Epithelial cell of proximal tubule (primary cell): ENCODE results near the gene TFPI. TPM values are rescaled to one million over a fixed set of nuclear protein-coding genes. Genes with fewer than 3 reads are reported as not detected.

Source experiments
- DNase-seq: peaks from one replicate; pipeline ENCODE4 v3.0.0-alpha.2; 2011; ENCODE audit warnings: low read depth
- H3K4me3 ChIP-seq: 2 replicates; pipeline ENCODE4 v1.5.1; 2011; ENCODE audit warnings: low read depth, mild to moderate bottlenecking, low read length
- CTCF ChIP-seq: conservative IDR thresholded peaks from 2 replicates; pipeline ENCODE4 v1.5.1; 2012; ENCODE audit warnings: low read depth, mild to moderate bottlenecking, low read length
- total RNA-seq: library from RNA; depleted of rRNA; stranded (reverse); fragments of >200 nt; gene quantifications from 2 replicates; pipeline ENCODE4 v1.2.3, GENCODE V29; 2015

The TFPI gene
- total RNA-seq, 1 donor from 2014 or later, result 99.7 TPM

- DNase-seq, result no peak
- no peak overlapping the region for H3K4me3 ChIP-seq
- no peak for TF ChIP-seq CTCF
These were observed 26.2 kb downstream of the TFPI start for GRCh38 chr2:187528042-187528441.

GRCh38 chr2:187527262-187527661 is 27.0 kb downstream of the TFPI start:
- TF ChIP-seq CTCF, result no peak
- no peak for DNase-seq
- no peak overlapping the region for H3K4me3 ChIP-seq

- H3K4me3 ChIP-seq, result no peak overlapping the region
- TF ChIP-seq CTCF, result no peak
- no peak for DNase-seq
These were observed 27.4 kb downstream of the TFPI start for GRCh38 chr2:187526792-187527191.

- H3K4me3 ChIP-seq, result no peak overlapping the region
- TF ChIP-seq CTCF, result no peak
- DNase-seq, result no peak
These were observed 28.9 kb downstream of the TFPI start for GRCh38 chr2:187525163-187525900.

- no peak for DNase-seq
- H3K4me3 ChIP-seq, result no peak overlapping the region
- no peak for TF ChIP-seq CTCF
These were observed 30.9 kb downstream of the TFPI start for GRCh38 chr2:187523325-187523724.

- no peak for DNase-seq
- no peak overlapping the region for H3K4me3 ChIP-seq
- no peak for TF ChIP-seq CTCF
These were observed 34.1 kb downstream of the TFPI start for GRCh38 chr2:187520121-187520624.
